Fibroblast of lung (primary cell): Measurements from ENCODE around the gene TOP1. TPM values are rescaled to one million over a fixed set of nuclear protein-coding genes. Genes with fewer than 3 reads are reported as not detected.
A peak's percentile ranks its signal among the peaks of the same experiment; 100 is the strongest.

Source experiments
- DNase-seq, 2 donors: peaks; one replicate each; pipeline versions ENCODE4 v3.0.0 to v3.0.0-alpha.2; 2010; ENCODE audit warnings: low read depth in 2 of 2
- H2AFZ ChIP-seq: 2 replicates; pipeline ENCODE4 v1.5.1; 2012; ENCODE audit warnings: low read length, control low read depth, inconsistent platforms
- H3K27ac ChIP-seq: 2 replicates; pipeline ENCODE4 v1.5.1; 2011; ENCODE audit warnings: low read length, control low read depth; ENCODE audit not compliant: insufficient read depth
- H3K27me3 ChIP-seq: 2 replicates; pipeline ENCODE4 v1.5.1; 2011; ENCODE audit warnings: mild to moderate bottlenecking, low read length; ENCODE audit not compliant: control insufficient read depth, insufficient read depth
- H3K36me3 ChIP-seq: 2 replicates; pipeline ENCODE4 v1.5.1; 2011; ENCODE audit warnings: low read length; ENCODE audit not compliant: control insufficient read depth, insufficient read depth
- H3K4me1 ChIP-seq: 2 replicates; pipeline ENCODE4 v1.5.1; 2011; ENCODE audit warnings: low read length; ENCODE audit not compliant: control insufficient read depth, insufficient read depth; ENCODE audit errors: extremely low read depth
- H3K4me2 ChIP-seq: 2 replicates; pipeline ENCODE4 v1.5.1; 2011; ENCODE audit warnings: low read length, control low read depth; ENCODE audit not compliant: insufficient read depth; ENCODE audit errors: extremely low read depth
- H3K4me3 ChIP-seq, 4 experiments: fragments of 200-600 bp in 1 of 4; sonication (generic) in 1 of 4; replicated peaks in 1 of 4; 2 replicates each; pipeline ENCODE4 v1.5.1; 2011 to 2016; ENCODE audit warnings: low read length in 4 of 4, low read depth in 3 of 4, mild to moderate bottlenecking in 3 of 4, control low read depth in 2 of 4, inconsistent platforms in 1 of 4, mixed read lengths in 1 of 4; ENCODE audit not compliant: insufficient read depth in 1 of 4; ENCODE audit errors: control extremely low read depth in 1 of 4
- H3K79me2 ChIP-seq: 2 replicates; pipeline ENCODE4 v1.5.1; 2012; ENCODE audit warnings: mild to moderate bottlenecking, low read length, inconsistent platforms; ENCODE audit not compliant: control insufficient read depth, insufficient read depth
- H3K9ac ChIP-seq: 2 replicates; pipeline ENCODE4 v1.5.1; 2011; ENCODE audit warnings: mild to moderate bottlenecking, low read length, control low read depth; ENCODE audit not compliant: insufficient read depth
- H3K9me3 ChIP-seq: 2 replicates; pipeline ENCODE4 v1.5.1; 2012; ENCODE audit warnings: low read depth, low read length; ENCODE audit not compliant: control insufficient read depth, insufficient read depth
- H4K20me1 ChIP-seq: 2 replicates; pipeline ENCODE4 v1.5.1; 2011; ENCODE audit warnings: low read length; ENCODE audit not compliant: control insufficient read depth, insufficient read depth; ENCODE audit errors: extremely low read depth
- EZH2 ChIP-seq: IDR thresholded peaks from 2 replicates; pipeline ENCODE4 v1.5.1; 2012; ENCODE audit warnings: low read length, control low read depth, mild to moderate bottlenecking; ENCODE audit errors: missing control alignments
- polyA plus RNA-seq, 2 donors: library from polyadenylated mRNA; depleted of rRNA in 1 of 2; stranded (reverse) in 1 of 2; unstranded in 1 of 2; fragments of >200 nt; gene quantifications; 2 replicates each; pipeline ENCODE4 v1.2.1, GENCODE V29; 2011 to 2012; ENCODE audit warnings: missing spikeins in 1 of 2
- total RNA-seq: library from RNA; depleted of rRNA; stranded (reverse); fragments of >200 nt; gene quantifications from 2 replicates; pipeline ENCODE4 v1.2.1, GENCODE V29; 2014
- TF ChIP-seq, protein P1 (sequence below), 2 donors: IDR thresholded peaks in 1 of 2; conservative IDR thresholded peaks in 1 of 2; 1 replicate in 1 of 2; 2 replicates in 1 of 2; pipeline ENCODE4 v1.5.1; 2011 to 2012; ENCODE audit warnings: low read length in 2 of 2, control low read depth in 1 of 2, inconsistent platforms in 1 of 2, low read depth in 1 of 2, mild to moderate bottlenecking in 1 of 2

The TOP1 gene
- total and polyA plus RNA-seq, 2 donors (not counting 1 experiment from before 2014, with no cell fraction given) = 18.4 to 35.3 TPM

DNA sequence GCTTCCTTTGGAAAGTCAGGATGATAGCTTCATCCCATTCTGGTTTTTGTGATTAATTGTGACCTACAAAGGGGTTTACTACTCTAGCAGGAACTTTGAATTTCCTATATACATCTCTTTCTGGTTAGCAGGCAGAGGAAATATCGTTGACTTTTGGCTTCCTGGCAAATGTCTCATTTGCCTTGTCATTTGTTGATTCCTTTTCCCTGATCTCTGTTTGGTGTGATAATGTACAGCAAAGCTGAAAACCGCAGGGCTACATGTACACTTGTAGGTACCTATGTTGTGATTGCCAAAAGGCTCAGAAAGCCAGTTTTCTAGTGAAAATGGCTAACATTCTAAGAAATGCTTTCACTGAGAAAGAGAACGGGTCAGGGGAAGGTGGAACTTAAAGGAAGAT, 44.3 kb downstream of the TOP1 start:
- peaks cover 30% of the 10 kb centered on the region for H3K4me1 ChIP-seq
- H3K36me3 ChIP-seq = peaks cover 6% of the 10 kb centered on the region
- H3K79me2 ChIP-seq = peaks cover 89% of the 10 kb centered on the region
- H3K4me2 ChIP-seq = no peak overlapping the region
- H3K9me3 ChIP-seq = no peaks in the 10 kb centered on the region
- H2AFZ ChIP-seq = no peak overlapping the region
- H3K27me3 ChIP-seq = no peaks in the 10 kb centered on the region
- no peak overlapping the region for H3K4me3 ChIP-seq
- H3K27ac ChIP-seq = peak overlapping the region; percentile 62
- no peaks in the 10 kb centered on the region for H4K20me1 ChIP-seq
- no peak for DNase-seq
- H3K9ac ChIP-seq = no peak overlapping the region
- no peak for TF ChIP-seq EZH2

DNA sequence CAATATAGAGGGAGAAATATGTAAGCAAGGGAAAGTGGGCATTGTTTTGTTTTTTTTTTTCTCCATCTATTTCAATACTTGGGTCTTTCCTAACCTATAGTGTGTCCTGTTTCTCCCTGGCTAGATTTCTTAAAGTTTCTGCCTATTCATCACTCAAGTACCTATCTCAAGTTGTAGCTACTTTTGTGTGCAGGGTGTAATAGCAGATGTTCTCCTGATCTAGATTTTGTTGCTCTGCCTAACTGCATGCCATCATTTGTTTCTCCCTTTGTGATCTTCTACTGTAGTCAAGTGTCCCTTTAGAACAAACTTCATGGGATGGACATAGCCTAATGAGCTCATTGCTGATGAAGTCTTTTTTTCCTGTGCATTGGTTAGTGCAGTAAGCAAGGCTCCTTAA, 45.8 kb downstream of the TOP1 start:
- Histone ChIP-seq H3K4me1 (peaks cover 28% of the 10 kb centered on the region), H4K20me1 (no peaks in the 10 kb centered on the region), H3K36me3 (peaks cover 5% of the 10 kb centered on the region), H3K9me3 (no peaks in the 10 kb centered on the region), H3K4me3 (no peak overlapping the region), H3K79me2 (peaks cover 78% of the 10 kb centered on the region), H3K27ac (no peak overlapping the region), H3K27me3 (no peaks in the 10 kb centered on the region), H2AFZ (no peak overlapping the region), H3K4me2 (no peak overlapping the region), H3K9ac (no peak overlapping the region)
- no peak for DNase-seq
- TF ChIP-seq, protein P1, sequence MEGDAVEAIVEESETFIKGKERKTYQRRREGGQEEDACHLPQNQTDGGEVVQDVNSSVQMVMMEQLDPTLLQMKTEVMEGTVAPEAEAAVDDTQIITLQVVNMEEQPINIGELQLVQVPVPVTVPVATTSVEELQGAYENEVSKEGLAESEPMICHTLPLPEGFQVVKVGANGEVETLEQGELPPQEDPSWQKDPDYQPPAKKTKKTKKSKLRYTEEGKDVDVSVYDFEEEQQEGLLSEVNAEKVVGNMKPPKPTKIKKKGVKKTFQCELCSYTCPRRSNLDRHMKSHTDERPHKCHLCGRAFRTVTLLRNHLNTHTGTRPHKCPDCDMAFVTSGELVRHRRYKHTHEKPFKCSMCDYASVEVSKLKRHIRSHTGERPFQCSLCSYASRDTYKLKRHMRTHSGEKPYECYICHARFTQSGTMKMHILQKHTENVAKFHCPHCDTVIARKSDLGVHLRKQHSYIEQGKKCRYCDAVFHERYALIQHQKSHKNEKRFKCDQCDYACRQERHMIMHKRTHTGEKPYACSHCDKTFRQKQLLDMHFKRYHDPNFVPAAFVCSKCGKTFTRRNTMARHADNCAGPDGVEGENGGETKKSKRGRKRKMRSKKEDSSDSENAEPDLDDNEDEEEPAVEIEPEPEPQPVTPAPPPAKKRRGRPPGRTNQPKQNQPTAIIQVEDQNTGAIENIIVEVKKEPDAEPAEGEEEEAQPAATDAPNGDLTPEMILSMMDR (conservative IDR thresholded peaks at IDR 0.05 in 1 of 2, IDR thresholded peaks at IDR 0.05 in 1 of 2; ENCODE audit: low read depth in 1 of 2, low read length in 2 of 2) = no peak
- TF ChIP-seq EZH2 = no peak

DNA sequence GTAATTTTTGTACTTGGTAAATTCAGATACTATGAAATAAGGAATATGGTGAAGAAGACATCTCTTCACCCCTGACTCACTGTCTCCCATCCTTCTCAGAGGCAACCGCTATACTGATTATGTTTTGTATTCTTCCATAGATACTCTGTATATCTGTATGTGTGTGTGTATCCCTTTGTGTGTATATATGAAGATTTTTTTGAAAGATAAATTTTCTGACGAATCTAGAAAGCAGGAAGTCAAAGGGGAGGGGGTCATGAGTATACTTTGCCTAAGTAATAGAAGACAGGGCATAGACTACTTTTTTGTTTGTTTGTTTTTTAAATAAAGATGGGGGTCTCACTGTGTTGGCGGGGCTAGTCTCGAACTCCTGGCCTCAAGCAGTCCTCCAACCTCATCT, 48.2 kb downstream of the TOP1 start:
- H3K4me3 ChIP-seq = no peak overlapping the region
- H3K9me3 ChIP-seq = no peaks in the 10 kb centered on the region
- DNase-seq = no peak
- no peaks in the 10 kb centered on the region for H3K27me3 ChIP-seq
- no peak overlapping the region for H3K4me2 ChIP-seq
- H3K4me1 ChIP-seq = peaks cover 24% of the 10 kb centered on the region
- H3K36me3 ChIP-seq = peaks cover 7% of the 10 kb centered on the region
- peaks cover 58% of the 10 kb centered on the region for H3K79me2 ChIP-seq
- no peaks in the 10 kb centered on the region for H4K20me1 ChIP-seq
- H3K9ac ChIP-seq = no peak overlapping the region
- TF ChIP-seq, protein P1 (conservative IDR thresholded peaks at IDR 0.05 in 1 of 2, IDR thresholded peaks at IDR 0.05 in 1 of 2; ENCODE audit: low read depth in 1 of 2, low read length in 2 of 2) = no peak
- TF ChIP-seq EZH2 = no peak
- H2AFZ ChIP-seq = no peak overlapping the region
- H3K27ac ChIP-seq = no peak overlapping the region
